GM23338 (cell line): ENCODE measurements around the gene PARD3. TPM values are rescaled to one million over a fixed set of nuclear protein-coding genes. Genes with fewer than 3 reads are reported as not detected.

Experiments used
- ATAC-seq: fragments of 200-7000 bp; cut with Tn5 transposase; 3 replicates; pipeline ENCODE4 v1.9.1; 2020
- DNase-seq: peaks from one replicate; pipeline ENCODE4 v3.0.0-alpha.2; 2015; ENCODE audit warnings: low spot score
- H2AFZ ChIP-seq: fragments of 200-600 bp; sonication (generic); 2 replicates; pipeline ENCODE4 v1.8.0; 2016; ENCODE audit warnings: antibody characterized with exemption, mild to moderate bottlenecking, moderate library complexity
- H3F3A ChIP-seq: fragments of 200-600 bp; sonication (generic); replicated peaks from 2 replicates; pipeline ENCODE4 v1.8.0; 2017; ENCODE audit warnings: antibody characterized with exemption, mixed run types, low read depth
- H3K27ac ChIP-seq: fragments of 200-600 bp; sonication (generic); 2 replicates; pipeline ENCODE4 v1.6.1; 2016; ENCODE audit warnings: low read depth
- H3K27me3 ChIP-seq: fragments of 200-600 bp; sonication (generic); 2 replicates; pipeline ENCODE4 v1.8.0; 2016; ENCODE audit warnings: mild to moderate bottlenecking, mixed run types, moderate library complexity; ENCODE audit not compliant: insufficient read depth
- H3K36me3 ChIP-seq: fragments of 200-600 bp; sonication (generic); 2 replicates; pipeline ENCODE4 v1.8.0; 2016; ENCODE audit warnings: mild to moderate bottlenecking; ENCODE audit not compliant: insufficient read depth
- H3K4me1 ChIP-seq: fragments of 200-600 bp; sonication (generic); 2 replicates; pipeline ENCODE4 v1.8.0; 2016; ENCODE audit warnings: mild to moderate bottlenecking, moderate library complexity; ENCODE audit not compliant: insufficient read depth
- H3K4me2 ChIP-seq: fragments of 200-600 bp; sonication (generic); 2 replicates; pipeline ENCODE4 v1.7.1; 2017; ENCODE audit warnings: mixed run types
- H3K4me3 ChIP-seq: fragments of 200-600 bp; sonication (generic); 2 replicates; pipeline ENCODE4 v1.6.1; 2016; ENCODE audit warnings: mixed run types
- H3K79me2 ChIP-seq: fragments of 200-600 bp; sonication (generic); replicated peaks from 2 replicates; pipeline ENCODE4 v1.8.0; 2017; ENCODE audit warnings: mild to moderate bottlenecking; ENCODE audit not compliant: insufficient read depth
- H3K9me2 ChIP-seq: fragments of 200-600 bp; sonication (generic); 2 replicates; pipeline ENCODE4 v1.8.0; 2017; ENCODE audit not compliant: insufficient read depth
- H4K20me1 ChIP-seq: fragments of 200-600 bp; sonication (generic); replicated peaks from 2 replicates; pipeline ENCODE4 v1.8.0; 2017; ENCODE audit warnings: mild to moderate bottlenecking; ENCODE audit not compliant: insufficient read depth
- H3K27ac Mint-ChIP-seq: 2 replicates; pipeline ENCODE4 v1.8.0; 2020; ENCODE audit warnings: inconsistent platforms, mild to moderate bottlenecking, moderate library complexity, mixed read lengths
- H3K27me3 Mint-ChIP-seq: 3 replicates; pipeline ENCODE4 v1.8.0; 2022; ENCODE audit warnings: low read depth, mild to moderate bottlenecking, moderate library complexity, mixed read lengths, inconsistent platforms; ENCODE audit not compliant: insufficient read depth, poor library complexity
- H3K36me3 Mint-ChIP-seq: 3 replicates; pipeline ENCODE4 v1.8.0; 2021; ENCODE audit warnings: low read depth, mild to moderate bottlenecking, inconsistent platforms, moderate library complexity, mixed read lengths
- H3K4me1 Mint-ChIP-seq: 3 replicates; pipeline ENCODE4 v1.8.0; 2020; ENCODE audit warnings: mild to moderate bottlenecking, inconsistent platforms, mixed read lengths
- H3K4me3 Mint-ChIP-seq: 3 replicates; pipeline ENCODE4 v1.8.0; 2021; ENCODE audit warnings: moderate library complexity, mild to moderate bottlenecking, inconsistent platforms, mixed read lengths
- H3K9me3 Mint-ChIP-seq: 3 replicates; pipeline ENCODE4 v1.8.0; 2020; ENCODE audit warnings: moderate library complexity, mild to moderate bottlenecking, inconsistent platforms, mixed read lengths
- CREB1 ChIP-seq: fragments of 250-450 bp; sonication (Bioruptor Pico); IDR thresholded peaks from 2 replicates; pipeline ENCODE4 v1.5.0; 2020; ENCODE audit warnings: low read depth, mild to moderate bottlenecking, moderate library complexity
- EZH2 ChIP-seq: fragments of 200-600 bp; sonication (generic); IDR thresholded peaks from one replicate; pipeline ENCODE4 v1.8.0; 2017; ENCODE audit warnings: antibody characterized with exemption, mild to moderate bottlenecking, low read depth; ENCODE audit not compliant: unreplicated experiment
- STAT1 ChIP-seq: IDR thresholded peaks from one replicate; pipeline ENCODE4 v1.6.1; 2016; ENCODE audit warnings: antibody characterized with exemption; ENCODE audit not compliant: unreplicated experiment
- polyA plus RNA-seq: library from polyadenylated mRNA; unstranded; fragments of >200 nt; fragmentation: Nextera tagmentation; extraction: Ambion mirVana; gene quantifications from 2 replicates; pipeline ENCODE4 v1.2.1, GENCODE V29; 2016
- total RNA-seq: library from RNA; depleted of rRNA; stranded (reverse); fragments of >200 nt; shearing (Covaris generic); gene quantifications from 2 replicates; pipeline ENCODE4 v1.2.3, GENCODE V29; 2014
- TF ChIP-seq, protein P1 (sequence below): fragments of 250-450 bp; sonication (Bioruptor Pico); IDR thresholded peaks from 2 replicates; pipeline ENCODE4 v1.5.0; 2020; ENCODE audit warnings: mild to moderate bottlenecking, moderate library complexity

PARD3 gene
- total and polyA plus RNA-seq, 2 experiments from 2014 or later: 30.2 to 51.4 TPM

DNA sequence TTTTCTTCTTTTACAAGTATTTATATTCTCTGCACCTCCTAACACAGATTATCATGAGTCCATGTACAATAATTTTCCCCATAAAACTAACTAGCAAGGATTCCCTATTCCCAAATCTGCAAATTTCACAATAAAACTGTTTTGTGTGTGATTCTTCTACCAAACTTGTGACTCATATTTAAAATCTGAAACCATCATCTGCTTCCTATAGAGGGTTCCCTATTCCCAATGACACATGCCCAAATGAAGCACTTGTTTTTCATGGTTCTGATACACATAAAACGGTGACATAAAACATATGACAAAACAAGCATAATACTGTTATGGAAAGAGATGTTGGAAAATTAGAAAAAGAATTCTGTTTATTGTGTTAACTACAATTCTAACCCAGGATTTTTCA is 657.6 kb downstream of the PARD3 start:
- H3K9me3 Mint-ChIP-seq: peaks cover 12% of the 10 kb centered on the region

DNA sequence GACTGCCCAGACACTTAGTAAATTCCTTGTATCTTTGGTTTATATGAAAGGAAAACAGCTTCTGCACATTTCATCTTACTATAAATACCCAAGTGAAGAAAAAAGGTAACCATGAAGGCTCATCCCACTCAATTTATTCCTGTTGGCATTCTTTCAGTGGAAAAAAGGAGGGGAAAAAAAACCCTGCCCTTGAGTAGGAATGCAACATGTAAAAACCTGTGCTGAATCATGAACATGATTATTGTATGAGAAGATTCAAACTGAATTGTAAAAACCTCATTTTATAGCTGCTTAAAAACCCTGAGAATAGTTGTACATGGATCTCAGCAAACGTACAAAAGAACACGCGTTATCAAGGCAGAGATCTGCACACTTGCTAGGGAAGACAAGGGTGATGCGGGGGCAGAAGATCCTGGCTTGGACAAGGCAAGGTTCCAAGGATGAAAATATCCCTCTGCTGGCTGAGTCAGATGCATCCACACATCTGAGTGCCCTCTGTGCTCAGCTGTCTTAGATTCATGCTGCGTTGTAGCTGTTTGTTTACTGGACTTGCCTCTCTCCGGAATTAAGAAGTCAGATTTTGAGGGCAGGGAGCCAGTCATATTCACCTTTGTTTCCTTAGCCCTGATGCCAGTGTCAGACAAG is 658.2 kb downstream of the PARD3 start:
- H3F3A ChIP-seq: no peaks in the 10 kb centered on the region
- no peak overlapping the region for H3K4me3 ChIP-seq
- H4K20me1 ChIP-seq: no peaks in the 10 kb centered on the region
- peaks cover 4% of the 10 kb centered on the region; the same call in 1 of the 2 replicates for H3K4me1 ChIP-seq
- peaks cover 15% of the 10 kb centered on the region for H3K9me2 ChIP-seq
- Mint-ChIP-seq H3K4me1 (peaks cover 18% of the 10 kb centered on the region; the same call in 2 of the 3 replicates), H3K9me3 (peaks cover 8% of the 10 kb centered on the region; the same call in 1 of the 3 replicates), H3K27ac (no peak overlapping the region), H3K27me3 (peaks cover 3% of the 10 kb centered on the region), H3K36me3 (peaks cover 8% of the 10 kb centered on the region; the same call in 2 of the 3 replicates), H3K4me3 (no peak overlapping the region)
- no peak for ATAC-seq
- no peak overlapping the region for H3K4me2 ChIP-seq
- H3K27me3 ChIP-seq: no peaks in the 10 kb centered on the region
- no peak for TF ChIP-seq STAT1
- TF ChIP-seq CREB1 (CRISPR knock-in tag): no peak
- TF ChIP-seq EZH2: no peak
- TF ChIP-seq, protein P1, sequence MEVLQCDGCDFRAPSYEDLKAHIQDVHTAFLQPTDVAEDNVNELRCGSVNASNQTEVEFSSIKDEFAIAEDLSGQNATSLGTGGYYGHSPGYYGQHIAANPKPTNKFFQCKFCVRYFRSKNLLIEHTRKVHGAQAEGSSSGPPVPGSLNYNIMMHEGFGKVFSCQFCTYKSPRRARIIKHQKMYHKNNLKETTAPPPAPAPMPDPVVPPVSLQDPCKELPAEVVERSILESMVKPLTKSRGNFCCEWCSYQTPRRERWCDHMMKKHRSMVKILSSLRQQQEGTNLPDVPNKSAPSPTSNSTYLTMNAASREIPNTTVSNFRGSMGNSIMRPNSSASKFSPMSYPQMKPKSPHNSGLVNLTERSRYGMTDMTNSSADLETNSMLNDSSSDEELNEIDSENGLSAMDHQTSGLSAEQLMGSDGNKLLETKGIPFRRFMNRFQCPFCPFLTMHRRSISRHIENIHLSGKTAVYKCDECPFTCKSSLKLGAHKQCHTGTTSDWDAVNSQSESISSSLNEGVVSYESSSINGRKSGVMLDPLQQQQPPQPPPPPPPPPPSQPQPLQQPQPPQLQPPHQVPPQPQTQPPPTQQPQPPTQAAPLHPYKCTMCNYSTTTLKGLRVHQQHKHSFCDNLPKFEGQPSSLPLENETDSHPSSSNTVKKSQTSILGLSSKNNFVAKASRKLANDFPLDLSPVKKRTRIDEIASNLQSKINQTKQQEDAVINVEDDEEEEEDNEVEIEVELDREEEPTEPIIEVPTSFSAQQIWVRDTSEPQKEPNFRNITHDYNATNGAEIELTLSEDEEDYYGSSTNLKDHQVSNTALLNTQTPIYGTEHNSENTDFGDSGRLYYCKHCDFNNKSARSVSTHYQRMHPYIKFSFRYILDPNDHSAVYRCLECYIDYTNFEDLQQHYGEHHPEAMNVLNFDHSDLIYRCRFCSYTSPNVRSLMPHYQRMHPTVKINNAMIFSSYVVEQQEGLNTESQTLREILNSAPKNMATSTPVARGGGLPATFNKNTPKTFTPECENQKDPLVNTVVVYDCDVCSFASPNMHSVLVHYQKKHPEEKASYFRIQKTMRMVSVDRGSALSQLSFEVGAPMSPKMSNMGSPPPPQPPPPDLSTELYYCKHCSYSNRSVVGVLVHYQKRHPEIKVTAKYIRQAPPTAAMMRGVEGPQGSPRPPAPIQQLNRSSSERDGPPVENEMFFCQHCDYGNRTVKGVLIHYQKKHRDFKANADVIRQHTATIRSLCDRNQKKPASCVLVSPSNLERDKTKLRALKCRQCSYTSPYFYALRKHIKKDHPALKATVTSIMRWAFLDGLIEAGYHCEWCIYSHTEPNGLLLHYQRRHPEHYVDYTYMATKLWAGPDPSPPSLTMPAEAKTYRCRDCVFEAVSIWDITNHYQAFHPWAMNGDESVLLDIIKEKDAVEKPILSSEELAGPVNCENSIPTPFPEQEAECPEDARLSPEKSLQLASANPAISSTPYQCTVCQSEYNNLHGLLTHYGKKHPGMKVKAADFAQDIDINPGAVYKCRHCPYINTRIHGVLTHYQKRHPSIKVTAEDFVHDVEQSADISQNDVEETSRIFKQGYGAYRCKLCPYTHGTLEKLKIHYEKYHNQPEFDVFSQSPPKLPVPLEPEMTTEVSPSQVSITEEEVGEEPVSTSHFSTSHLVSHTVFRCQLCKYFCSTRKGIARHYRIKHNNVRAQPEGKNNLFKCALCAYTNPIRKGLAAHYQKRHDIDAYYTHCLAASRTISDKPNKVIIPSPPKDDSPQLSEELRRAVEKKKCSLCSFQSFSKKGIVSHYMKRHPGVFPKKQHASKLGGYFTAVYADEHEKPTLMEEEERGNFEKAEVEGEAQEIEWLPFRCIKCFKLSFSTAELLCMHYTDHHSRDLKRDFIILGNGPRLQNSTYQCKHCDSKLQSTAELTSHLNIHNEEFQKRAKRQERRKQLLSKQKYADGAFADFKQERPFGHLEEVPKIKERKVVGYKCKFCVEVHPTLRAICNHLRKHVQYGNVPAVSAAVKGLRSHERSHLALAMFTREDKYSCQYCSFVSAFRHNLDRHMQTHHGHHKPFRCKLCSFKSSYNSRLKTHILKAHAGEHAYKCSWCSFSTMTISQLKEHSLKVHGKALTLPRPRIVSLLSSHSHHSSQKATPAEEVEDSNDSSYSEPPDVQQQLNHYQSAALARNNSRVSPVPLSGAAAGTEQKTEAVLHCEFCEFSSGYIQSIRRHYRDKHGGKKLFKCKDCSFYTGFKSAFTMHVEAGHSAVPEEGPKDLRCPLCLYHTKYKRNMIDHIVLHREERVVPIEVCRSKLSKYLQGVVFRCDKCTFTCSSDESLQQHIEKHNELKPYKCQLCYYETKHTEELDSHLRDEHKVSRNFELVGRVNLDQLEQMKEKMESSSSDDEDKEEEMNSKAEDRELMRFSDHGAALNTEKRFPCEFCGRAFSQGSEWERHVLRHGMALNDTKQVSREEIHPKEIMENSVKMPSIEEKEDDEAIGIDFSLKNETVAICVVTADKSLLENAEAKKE (CRISPR knock-in tag): no peak
- H2AFZ ChIP-seq: no peak overlapping the region
- no peak for DNase-seq
- no peaks in the 10 kb centered on the region for H3K79me2 ChIP-seq
- H3K36me3 ChIP-seq: no peaks in the 10 kb centered on the region; the same call in 1 of the 2 replicates
- no peak overlapping the region for H3K27ac ChIP-seq

More for the DNA sequence above, 657.6 kb downstream of the PARD3 start:
- Histone ChIP-seq H2AFZ (no peak overlapping the region), H3K4me2 (no peak overlapping the region), H3K4me3 (no peak overlapping the region), H3F3A (no peaks in the 10 kb centered on the region), H3K36me3 (no peaks in the 10 kb centered on the region; the same call in 1 of the 2 replicates), H3K27ac (no peak overlapping the region), H3K4me1 (peaks cover 4% of the 10 kb centered on the region; the same call in 1 of the 2 replicates), H3K27me3 (no peaks in the 10 kb centered on the region), H3K79me2 (no peaks in the 10 kb centered on the region), H3K9me2 (peaks cover 15% of the 10 kb centered on the region), H4K20me1 (no peaks in the 10 kb centered on the region)
- H3K27me3 Mint-ChIP-seq: peaks cover 3% of the 10 kb centered on the region
- H3K4me1 Mint-ChIP-seq: peaks cover 18% of the 10 kb centered on the region; the same call in 2 of the 3 replicates
- no peak overlapping the region for H3K4me3 Mint-ChIP-seq
- DNase-seq (no peak), ATAC-seq (no peak)
- H3K27ac Mint-ChIP-seq: no peak overlapping the region
- peaks cover 12% of the 10 kb centered on the region for H3K36me3 Mint-ChIP-seq
- TF ChIP-seq EZH2: no peak
